ENCODE data around the gene CSNK1G1.

The CSNK1G1 gene

DNA sequence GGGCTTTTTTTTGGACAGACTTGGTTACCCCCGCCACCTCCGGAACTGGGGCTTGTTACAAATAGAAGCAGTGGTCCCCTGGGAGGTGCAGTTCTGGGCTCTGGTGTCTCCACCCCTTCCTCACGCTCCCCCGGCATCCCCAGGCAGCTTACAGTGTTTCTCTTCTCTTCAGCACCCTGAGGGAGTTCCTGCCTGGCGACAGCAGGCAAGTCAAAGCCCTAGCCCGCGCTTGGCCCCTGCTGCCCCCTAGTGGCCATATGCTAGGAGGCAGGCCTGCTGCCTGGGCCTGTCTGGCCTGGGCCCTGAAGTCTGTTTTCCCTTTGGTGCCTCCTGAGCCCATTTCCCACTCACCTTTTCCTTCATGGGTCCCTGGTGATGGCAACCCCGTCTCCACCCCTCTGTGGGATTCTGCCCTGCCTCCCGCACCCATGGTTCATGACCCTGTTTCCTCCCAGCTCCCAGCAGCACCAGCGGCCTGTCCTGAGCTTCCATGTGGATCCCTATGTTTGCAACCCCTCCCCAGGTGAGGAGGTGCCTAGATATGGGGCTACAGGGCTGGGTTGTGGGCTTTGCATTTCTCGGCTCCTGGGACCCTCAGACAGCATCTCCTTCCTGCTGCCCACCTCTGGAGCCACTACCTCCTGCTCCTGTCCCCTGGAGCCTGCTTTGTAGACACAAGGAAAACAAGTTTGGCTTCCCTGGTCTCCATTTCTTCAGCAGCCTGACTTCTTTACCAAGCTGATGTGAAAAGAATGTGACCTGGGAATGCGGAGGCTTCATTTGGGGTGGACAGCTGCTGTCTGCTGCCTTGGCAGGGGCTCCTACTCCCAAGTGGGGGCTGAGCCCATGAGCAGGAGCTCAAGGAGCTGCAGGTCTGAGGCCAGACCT lies 202.2 kb downstream of the CSNK1G1 start:
- H3K4me3 ChIP-seq (ENCODE audit: low read depth, low read length): no peak overlapping the region
- TF ChIP-seq, protein P1, sequence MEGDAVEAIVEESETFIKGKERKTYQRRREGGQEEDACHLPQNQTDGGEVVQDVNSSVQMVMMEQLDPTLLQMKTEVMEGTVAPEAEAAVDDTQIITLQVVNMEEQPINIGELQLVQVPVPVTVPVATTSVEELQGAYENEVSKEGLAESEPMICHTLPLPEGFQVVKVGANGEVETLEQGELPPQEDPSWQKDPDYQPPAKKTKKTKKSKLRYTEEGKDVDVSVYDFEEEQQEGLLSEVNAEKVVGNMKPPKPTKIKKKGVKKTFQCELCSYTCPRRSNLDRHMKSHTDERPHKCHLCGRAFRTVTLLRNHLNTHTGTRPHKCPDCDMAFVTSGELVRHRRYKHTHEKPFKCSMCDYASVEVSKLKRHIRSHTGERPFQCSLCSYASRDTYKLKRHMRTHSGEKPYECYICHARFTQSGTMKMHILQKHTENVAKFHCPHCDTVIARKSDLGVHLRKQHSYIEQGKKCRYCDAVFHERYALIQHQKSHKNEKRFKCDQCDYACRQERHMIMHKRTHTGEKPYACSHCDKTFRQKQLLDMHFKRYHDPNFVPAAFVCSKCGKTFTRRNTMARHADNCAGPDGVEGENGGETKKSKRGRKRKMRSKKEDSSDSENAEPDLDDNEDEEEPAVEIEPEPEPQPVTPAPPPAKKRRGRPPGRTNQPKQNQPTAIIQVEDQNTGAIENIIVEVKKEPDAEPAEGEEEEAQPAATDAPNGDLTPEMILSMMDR (conservative IDR thresholded peaks at IDR 0.05; ENCODE audit: low read depth, low read length): peak; percentile 97
- DNase-seq (ENCODE audit: low read depth): peak; percentile 91

DNA sequence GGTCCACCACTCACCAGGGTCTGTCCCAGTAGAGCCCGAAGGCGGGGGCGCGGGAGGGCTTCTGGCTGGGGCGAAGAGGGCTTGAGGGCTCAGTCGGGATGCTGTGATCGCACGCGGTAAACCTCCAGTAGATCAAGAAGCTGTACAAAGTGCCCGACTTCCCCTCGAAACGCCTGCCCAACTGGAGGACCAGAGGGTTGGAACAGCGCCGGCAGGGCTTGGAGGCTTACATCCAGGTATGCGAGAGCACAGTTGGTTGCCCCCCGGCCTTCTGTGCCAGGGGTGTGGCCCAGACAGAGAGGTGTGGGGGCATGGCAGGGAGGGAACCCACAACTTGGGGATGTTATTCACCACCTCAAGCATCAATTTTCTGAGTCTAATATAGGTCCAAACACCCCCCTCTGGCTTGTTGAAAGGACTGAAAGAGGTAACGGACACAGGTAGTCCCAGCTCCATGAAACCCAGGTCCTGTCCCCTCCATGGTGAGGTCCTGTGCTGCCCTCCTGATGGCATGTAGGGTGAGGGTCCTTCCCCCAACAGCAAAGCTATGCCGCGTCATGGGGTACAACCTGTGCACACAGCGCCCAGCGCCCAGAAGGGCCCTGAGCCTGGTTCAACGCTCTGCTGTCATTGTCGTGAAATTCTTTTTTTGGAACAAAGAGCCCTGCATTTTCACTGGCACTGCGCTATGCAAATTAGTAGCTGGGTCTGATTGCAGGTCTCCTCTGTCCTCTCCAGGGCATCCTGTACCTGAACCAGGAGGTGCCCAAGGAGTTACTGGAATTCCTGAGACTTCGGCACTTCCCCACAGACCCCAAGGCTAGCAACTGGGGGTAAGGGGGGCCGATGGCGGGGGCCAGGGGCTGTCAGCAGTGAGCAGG lies 203.2 kb downstream of the CSNK1G1 start:
- no peak for DNase-seq (ENCODE audit: low read depth)
- TF ChIP-seq, protein P1 (conservative IDR thresholded peaks at IDR 0.05; ENCODE audit: low read depth, low read length): no peak
- H3K4me3 ChIP-seq (ENCODE audit: low read depth, low read length): peak overlapping the region; percentile 53

DNA sequence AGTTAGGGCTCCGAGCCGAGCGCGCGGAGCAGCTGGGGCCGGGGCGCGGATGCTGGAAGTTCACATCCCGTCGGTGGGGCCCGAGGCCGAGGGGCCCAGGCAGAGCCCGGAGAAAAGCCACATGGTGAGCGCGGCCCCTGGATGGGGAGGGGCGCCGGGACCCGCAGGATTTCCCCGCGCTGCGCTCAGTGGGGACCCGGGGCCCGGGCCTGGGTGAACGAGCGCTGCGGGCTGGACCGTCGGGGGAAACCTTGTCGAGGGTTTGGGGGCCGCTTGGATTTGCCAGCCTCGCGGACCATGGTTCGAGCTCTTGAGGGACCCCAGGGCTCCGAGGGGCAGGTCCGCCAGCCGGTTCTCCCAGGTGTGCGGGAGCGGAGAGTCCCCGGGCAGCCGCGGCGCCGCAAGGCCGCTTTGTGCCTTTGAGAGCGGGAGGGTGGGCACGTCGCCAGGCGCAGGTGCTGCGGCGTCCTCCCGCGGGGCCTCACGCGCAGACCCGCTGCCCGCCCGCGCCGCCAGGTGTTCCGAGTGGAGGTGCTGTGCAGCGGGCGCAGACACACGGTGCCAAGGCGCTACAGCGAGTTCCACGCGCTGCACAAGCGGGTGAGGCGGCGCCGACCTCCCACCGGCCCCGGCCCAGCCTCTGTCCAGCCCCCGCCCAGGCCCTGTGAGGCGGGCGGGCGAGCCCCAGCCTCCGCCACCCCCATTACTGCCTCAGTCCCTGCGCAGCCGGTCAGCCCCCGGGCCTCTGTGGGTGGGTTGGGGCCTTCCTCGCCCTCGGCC lies 204.1 kb downstream of the CSNK1G1 start, which contains the start of gene SNX22:
TSS of gene SNX22 (plus strand) at position 5 of the 780 bp plus-strand sequence. CDS start at position 50, 45 bp downstream.
- peak within 1 kb of the TSS; percentile 53 for H3K4me3 ChIP-seq (ENCODE audit: low read depth, low read length)
- TF ChIP-seq, protein P1 (conservative IDR thresholded peaks at IDR 0.05; ENCODE audit: low read depth, low read length): no peak
- no peak for DNase-seq (ENCODE audit: low read depth)

DNA sequence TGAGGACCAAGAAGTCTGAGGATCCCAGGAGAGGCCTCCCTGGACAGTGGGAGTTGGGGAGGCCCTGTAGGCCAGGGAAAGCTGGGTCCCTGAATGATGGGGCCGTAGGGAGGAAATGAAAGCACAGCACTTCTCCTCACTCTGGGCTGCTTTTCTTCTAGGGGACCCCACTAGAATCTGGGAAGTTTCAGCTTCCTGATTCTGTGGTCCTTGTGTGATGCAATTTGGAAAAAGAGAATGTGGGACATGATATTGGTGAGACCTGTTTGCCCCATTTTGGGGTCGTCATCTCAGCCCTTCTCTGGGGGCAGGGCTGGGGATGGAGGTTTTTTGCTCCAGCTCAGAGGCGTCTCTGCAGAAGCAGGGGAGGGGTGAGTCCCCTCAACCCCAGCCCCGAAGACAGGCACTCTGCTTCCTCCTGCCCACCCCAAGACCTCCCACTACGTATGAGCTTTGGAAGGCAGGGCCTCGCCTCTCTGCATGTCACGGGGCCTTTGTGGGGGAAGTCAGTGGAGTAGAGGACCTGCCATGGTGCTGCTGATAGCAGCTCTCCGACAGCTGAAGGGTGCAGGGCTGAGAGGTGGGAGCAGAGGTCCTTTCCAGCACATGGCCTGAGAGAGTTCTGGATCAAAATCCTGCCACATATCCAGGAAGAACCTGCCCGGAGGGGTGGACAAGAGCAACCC lies 205.9 kb downstream of the CSNK1G1 start:
- no peak overlapping the region for H3K4me3 ChIP-seq (ENCODE audit: low read depth, low read length)
- DNase-seq (ENCODE audit: low read depth): no peak
- TF ChIP-seq, protein P1 (conservative IDR thresholded peaks at IDR 0.05; ENCODE audit: low read depth, low read length): no peak

DNA sequence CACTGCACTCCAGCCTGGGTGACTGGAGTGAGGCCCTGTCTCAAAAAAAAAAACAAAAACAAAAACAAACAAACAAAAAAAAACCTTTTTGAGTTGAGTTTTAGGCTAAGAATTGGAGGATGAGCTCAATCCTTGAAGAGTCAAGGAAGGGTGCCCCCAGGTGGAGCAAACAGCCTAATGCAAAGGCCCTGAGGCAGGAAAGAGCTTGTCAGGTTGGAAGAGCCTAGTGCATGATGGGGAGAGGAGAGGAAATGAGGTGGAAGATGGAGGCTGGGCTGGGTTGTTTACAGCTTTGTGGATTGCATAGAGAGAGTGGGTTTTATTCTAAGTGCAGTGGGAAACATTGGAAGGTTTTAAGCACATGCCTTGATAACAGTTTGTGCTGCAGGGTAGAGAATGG lies 206.5 kb downstream of the CSNK1G1 start:
- no peak for DNase-seq (ENCODE audit: low read depth)
- no peak overlapping the region for H3K4me3 ChIP-seq (ENCODE audit: low read depth, low read length)

More for the DNA sequence above, 206.5 kb downstream of the CSNK1G1 start:
- TF ChIP-seq, protein P1 (conservative IDR thresholded peaks at IDR 0.05; ENCODE audit: low read depth, low read length): peak; percentile 35

Data from choroid plexus epithelial cell (primary cell).